Fibroblast of pulmonary artery (primary cell): Measurements from ENCODE around the gene CNPY4.
"Not testable (repeated sequence)": the region's sequence is repeated elsewhere in the genome, so short reads cannot be mapped to it uniquely, and the experiment has no call there.

Experiments
- DNase-seq: peaks from one replicate; pipeline ENCODE4 v3.0.0-alpha.2; 2010; ENCODE audit warnings: low read depth
- H3K4me3 ChIP-seq: replicated peaks from 2 replicates; pipeline ENCODE4 v1.5.1; 2011; ENCODE audit warnings: low read depth, mild to moderate bottlenecking, control low read depth, low read length, moderate library complexity
- CTCF ChIP-seq: IDR thresholded peaks from 2 replicates; pipeline ENCODE4 v1.5.1; 2011; ENCODE audit warnings: mild to moderate bottlenecking, control low read depth, low read length, inconsistent platforms; ENCODE audit errors: missing control alignments

CNPY4 gene

GRCh38 chr7:100132126-100132525 lies 12.7 kb downstream of the CNPY4 start:
- no peak overlapping the region for H3K4me3 ChIP-seq
- TF ChIP-seq CTCF = no peak
- DNase-seq = no peak

- TF ChIP-seq CTCF = peak; percentile 97
- no peak overlapping the region for H3K4me3 ChIP-seq
- peak; percentile 76 for DNase-seq
Measured at GRCh38 chr7:100132697-100133151, 13.3 kb downstream of the CNPY4 start.

DNA sequence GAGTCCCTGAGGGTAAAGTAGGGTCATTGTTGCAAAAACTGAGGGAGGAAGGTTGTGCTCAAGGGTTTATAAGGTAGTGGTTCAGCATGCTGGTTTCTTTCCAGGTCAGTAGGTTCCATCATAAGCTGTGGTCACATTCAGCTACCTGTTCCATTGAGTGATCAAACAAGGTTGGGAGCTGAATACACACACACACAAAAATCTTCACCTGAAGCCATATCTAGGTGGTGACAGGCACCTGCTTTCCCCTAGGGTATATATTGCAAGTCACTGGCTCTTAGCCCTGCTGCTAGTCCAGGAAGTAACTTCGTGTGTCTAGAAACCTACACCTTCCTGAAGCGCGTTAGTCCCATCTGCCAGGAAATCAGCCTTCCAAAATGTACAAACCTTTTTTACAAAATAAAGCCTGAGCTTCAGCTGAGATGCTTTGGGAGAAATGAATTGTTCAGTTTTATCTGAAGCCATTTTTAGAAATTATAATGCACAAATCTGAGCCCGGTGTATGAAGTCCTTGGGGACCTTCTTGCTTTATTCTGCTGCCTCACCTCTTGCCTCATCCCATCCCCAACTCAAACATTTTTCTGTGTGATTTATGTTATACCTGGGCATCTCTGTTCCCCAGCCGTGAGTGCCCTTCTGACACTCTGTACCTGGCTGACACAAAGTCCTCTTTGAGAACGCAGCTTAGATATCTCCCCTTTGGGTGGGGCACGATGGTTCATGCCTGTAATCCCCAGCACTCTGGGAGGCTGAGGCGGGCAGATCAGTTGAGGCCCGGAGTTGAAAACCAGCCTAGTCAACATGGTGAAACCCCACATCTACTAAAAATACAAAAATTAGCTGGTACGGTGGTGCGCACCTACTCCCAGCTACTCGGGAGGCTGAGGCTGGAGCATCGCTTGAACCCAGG lies 18.7 kb downstream of the CNPY4 start:
- no peak overlapping the region for H3K4me3 ChIP-seq
- TF ChIP-seq CTCF = no peak
- no peak for DNase-seq

DNA sequence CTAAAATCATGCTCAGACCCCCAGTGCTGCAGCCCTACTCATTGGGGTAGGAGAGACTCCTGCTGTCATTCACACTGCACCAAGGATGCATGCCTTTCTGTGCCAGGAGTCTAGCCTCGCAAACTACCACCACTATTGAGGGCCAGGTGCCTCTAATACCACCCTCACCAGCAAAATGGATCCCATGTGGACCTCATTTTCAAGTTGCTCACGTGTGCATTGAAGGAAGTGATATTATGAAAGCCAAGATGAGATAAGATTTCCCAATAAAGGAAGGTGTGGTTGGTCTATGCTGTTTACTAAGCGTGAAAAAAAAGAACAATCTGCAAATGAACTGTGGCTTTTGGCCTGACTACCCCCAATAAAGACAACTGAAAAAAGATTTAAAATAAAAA lies 22.1 kb downstream of the CNPY4 start:
- H3K4me3 ChIP-seq = no peak overlapping the region
- no peak for DNase-seq
- TF ChIP-seq CTCF = no peak

DNA sequence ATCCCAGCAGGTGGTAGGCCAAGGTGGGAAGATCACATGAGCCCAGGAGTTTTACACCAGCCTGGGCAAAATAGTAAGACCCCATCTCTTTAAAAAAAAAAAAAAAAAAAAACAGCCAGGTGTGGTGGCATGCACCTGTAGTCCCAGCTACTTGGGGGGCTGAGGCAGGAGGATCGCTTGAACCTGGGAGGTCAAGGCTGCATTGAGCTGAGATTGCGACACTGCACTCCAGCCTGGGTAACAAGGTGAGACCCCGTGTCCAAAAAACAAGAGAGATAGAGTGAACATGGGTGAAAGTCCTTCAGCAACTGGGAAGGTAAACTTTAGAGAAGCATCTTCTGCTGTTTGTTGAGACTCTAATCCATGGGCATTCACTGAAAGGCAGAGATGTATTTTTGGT lies 23.0 kb downstream of the CNPY4 start:
- H3K4me3 ChIP-seq = no peak overlapping the region
- DNase-seq = no peak
- no peak for TF ChIP-seq CTCF

DNA sequence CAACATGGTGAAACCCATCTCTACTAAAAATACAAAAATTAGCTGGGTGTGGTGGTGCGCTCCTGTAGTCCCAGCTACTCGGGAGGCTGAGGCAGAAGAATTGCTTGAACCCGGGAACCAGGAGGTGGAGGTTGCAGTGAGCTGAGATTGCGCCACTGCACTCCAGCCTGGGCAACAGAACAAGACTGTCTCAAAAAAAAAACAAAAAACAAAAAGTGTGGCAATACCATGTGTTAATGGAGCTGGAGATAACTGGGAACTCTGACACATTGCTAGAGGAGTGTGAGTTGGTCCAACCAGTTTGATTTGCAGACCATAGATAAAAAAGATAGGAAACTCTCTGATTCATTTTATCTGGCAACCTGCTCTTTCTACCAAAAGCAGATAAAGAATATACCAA lies 26.9 kb downstream of the CNPY4 start:
- H3K4me3 ChIP-seq = not testable (repeated sequence)
- peak; percentile 66 for DNase-seq

DNA sequence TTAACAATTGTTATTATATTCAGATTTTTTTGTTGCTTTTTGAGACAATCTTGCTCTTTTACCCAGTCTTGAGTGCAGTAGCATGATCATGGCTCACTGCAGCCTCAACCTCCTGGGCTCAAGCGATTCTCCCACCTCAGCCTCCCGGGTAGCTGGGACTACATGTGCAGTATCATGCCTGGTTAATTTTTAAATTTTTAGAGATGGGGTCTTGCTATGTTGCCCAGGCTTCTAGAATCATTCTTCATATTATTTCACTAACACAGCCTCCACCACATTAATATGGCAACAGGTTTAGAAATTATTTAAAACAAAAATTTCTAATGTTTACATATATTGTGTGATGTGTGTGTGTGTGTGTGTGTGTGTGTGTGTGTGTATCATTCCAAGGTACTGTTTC lies 27.8 kb downstream of the CNPY4 start:
- TF ChIP-seq CTCF = no peak
- DNase-seq = no peak
- no peak overlapping the region for H3K4me3 ChIP-seq
